ENCODE data around the gene PRIMPOL. TPM values are rescaled to one million over a fixed set of nuclear protein-coding genes. Genes with fewer than 3 reads are reported as not detected.

PRIMPOL gene
- total RNA-seq, 1 experiment from 2014 or later = 8.3 TPM

DNA sequence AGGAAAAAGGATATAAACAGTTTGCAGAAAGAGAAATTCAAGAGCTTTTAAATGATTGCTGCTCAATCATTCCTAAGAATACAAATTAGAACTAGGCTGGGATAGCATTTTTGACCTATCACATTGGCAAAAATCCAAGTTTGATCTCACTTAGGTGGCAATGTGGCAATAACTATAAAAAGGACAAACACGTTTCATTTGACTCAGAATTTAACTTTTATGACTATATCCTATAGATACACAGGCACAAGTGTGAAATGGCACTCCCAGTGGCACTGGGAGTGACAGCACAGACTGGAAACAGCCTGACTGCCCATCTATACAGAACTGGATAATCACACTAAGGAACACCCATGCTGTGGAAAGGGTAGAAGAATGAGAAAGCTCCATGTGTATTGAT, 73.3 kb downstream of the PRIMPOL start (continued):
- no peak for TF ChIP-seq FOXP1 (CRISPR knock-in tag; IDR thresholded peaks at IDR 0.05; ENCODE audit: borderline replicate concordance)
- TF ChIP-seq GABPB1 (CRISPR knock-in tag; IDR thresholded peaks at IDR 0.05) = no peak

DNA sequence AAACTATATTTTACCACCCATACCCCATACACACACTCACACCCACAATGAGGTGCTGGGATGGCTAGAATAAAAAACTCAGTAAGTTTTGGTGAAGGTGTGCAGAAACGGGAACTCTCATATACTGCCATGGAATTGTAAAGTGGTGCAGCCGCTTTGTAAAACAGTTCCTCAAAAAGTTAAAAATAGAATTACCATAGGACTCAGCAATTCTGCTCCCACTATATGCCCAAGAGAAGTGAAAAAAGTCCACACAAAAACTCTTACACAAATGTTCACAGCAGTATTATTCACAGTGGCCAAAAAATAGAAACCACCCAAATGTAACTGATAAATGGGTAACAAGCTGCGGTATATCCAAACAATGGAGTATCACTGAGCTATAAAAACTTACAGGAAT, 77.9 kb downstream of the PRIMPOL start:
- no peak for ATAC-seq
- ChIA-PET POLR2A (no interaction called here), CTCF (no interaction called here)
- no peak overlapping the region for H3K4me3 Mint-ChIP-seq
- H3K36me3 Mint-ChIP-seq = peaks cover 65% of the 10 kb centered on the region
- no peak for DNase-seq (ENCODE audit: low spot score)
- no peaks in the 10 kb centered on the region for H3K27me3 Mint-ChIP-seq (ENCODE audit: low read depth)
- no peaks in the 10 kb centered on the region for H3K9me3 Mint-ChIP-seq
- no peak overlapping the region for H3K27ac Mint-ChIP-seq
- TF ChIP-seq TCF7 (CRISPR knock-in tag; IDR thresholded peaks at IDR 0.05; ENCODE audit: low read depth) (no peak), SOX15 (CRISPR knock-in tag; IDR thresholded peaks at IDR 0.05) (no peak), RELA (CRISPR knock-in tag; IDR thresholded peaks at IDR 0.05; ENCODE audit: borderline replicate concordance) (no peak), TEAD4 (CRISPR knock-in tag; IDR thresholded peaks at IDR 0.05) (no peak), HMGA2 (CRISPR knock-in tag; IDR thresholded peaks at IDR 0.05) (no peak), ZNF416 (CRISPR knock-in tag; IDR thresholded peaks at IDR 0.05) (no peak), FOXJ3 (CRISPR knock-in tag; IDR thresholded peaks at IDR 0.05; ENCODE audit: borderline replicate concordance) (no peak), SP1 (CRISPR knock-in tag; conservative IDR thresholded peaks at IDR 0.05) (no peak), ZNF138 (CRISPR knock-in tag; conservative IDR thresholded peaks at IDR 0.05) (no peak), FOXK1 (CRISPR knock-in tag; IDR thresholded peaks at IDR 0.05) (no peak), ELF4 (CRISPR knock-in tag; IDR thresholded peaks at IDR 0.05; ENCODE audit: low read depth) (no peak)
- TF ChIP-seq, protein P1, sequence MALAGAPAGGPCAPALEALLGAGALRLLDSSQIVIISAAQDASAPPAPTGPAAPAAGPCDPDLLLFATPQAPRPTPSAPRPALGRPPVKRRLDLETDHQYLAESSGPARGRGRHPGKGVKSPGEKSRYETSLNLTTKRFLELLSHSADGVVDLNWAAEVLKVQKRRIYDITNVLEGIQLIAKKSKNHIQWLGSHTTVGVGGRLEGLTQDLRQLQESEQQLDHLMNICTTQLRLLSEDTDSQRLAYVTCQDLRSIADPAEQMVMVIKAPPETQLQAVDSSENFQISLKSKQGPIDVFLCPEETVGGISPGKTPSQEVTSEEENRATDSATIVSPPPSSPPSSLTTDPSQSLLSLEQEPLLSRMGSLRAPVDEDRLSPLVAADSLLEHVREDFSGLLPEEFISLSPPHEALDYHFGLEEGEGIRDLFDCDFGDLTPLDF (CRISPR knock-in tag; IDR thresholded peaks at IDR 0.05) = no peak
- TF ChIP-seq, protein P2, sequence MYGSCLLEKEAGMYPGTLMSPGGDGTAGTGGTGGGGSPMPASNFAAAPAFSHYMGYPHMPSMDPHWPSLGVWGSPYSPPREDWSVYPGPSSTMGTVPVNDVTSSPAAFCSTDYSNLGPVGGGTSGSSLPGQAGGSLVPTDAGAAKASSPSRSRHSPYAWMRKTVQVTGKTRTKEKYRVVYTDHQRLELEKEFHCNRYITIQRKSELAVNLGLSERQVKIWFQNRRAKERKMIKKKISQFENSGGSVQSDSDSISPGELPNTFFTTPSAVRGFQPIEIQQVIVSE (CRISPR knock-in tag; IDR thresholded peaks at IDR 0.05; ENCODE audit: borderline replicate concordance) = no peak
- TF ChIP-seq, protein P3, sequence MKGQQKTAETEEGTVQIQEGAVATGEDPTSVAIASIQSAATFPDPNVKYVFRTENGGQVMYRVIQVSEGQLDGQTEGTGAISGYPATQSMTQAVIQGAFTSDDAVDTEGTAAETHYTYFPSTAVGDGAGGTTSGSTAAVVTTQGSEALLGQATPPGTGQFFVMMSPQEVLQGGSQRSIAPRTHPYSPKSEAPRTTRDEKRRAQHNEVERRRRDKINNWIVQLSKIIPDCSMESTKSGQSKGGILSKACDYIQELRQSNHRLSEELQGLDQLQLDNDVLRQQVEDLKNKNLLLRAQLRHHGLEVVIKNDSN (CRISPR knock-in tag; IDR thresholded peaks at IDR 0.05) = no peak
- TF ChIP-seq, protein P4, sequence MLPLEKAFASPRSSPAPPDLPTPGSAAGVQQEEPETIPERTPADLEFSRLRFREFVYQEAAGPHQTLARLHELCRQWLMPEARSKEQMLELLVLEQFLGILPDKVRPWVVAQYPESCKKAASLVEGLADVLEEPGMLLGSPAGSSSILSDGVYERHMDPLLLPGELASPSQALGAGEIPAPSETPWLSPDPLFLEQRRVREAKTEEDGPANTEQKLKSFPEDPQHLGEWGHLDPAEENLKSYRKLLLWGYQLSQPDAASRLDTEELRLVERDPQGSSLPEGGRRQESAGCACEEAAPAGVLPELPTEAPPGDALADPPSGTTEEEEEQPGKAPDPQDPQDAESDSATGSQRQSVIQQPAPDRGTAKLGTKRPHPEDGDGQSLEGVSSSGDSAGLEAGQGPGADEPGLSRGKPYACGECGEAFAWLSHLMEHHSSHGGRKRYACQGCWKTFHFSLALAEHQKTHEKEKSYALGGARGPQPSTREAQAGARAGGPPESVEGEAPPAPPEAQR (CRISPR knock-in tag; IDR thresholded peaks at IDR 0.05) = no peak
- TF ChIP-seq, protein P5, sequence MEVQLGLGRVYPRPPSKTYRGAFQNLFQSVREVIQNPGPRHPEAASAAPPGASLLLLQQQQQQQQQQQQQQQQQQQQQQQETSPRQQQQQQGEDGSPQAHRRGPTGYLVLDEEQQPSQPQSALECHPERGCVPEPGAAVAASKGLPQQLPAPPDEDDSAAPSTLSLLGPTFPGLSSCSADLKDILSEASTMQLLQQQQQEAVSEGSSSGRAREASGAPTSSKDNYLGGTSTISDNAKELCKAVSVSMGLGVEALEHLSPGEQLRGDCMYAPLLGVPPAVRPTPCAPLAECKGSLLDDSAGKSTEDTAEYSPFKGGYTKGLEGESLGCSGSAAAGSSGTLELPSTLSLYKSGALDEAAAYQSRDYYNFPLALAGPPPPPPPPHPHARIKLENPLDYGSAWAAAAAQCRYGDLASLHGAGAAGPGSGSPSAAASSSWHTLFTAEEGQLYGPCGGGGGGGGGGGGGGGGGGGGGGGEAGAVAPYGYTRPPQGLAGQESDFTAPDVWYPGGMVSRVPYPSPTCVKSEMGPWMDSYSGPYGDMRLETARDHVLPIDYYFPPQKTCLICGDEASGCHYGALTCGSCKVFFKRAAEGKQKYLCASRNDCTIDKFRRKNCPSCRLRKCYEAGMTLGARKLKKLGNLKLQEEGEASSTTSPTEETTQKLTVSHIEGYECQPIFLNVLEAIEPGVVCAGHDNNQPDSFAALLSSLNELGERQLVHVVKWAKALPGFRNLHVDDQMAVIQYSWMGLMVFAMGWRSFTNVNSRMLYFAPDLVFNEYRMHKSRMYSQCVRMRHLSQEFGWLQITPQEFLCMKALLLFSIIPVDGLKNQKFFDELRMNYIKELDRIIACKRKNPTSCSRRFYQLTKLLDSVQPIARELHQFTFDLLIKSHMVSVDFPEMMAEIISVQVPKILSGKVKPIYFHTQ (CRISPR knock-in tag; IDR thresholded peaks at IDR 0.05) = no peak
- TF ChIP-seq, protein P6, sequence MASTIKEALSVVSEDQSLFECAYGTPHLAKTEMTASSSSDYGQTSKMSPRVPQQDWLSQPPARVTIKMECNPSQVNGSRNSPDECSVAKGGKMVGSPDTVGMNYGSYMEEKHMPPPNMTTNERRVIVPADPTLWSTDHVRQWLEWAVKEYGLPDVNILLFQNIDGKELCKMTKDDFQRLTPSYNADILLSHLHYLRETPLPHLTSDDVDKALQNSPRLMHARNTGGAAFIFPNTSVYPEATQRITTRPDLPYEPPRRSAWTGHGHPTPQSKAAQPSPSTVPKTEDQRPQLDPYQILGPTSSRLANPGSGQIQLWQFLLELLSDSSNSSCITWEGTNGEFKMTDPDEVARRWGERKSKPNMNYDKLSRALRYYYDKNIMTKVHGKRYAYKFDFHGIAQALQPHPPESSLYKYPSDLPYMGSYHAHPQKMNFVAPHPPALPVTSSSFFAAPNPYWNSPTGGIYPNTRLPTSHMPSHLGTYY (CRISPR knock-in tag; IDR thresholded peaks at IDR 0.05) = no peak
- H3K4me1 Mint-ChIP-seq = peaks cover 13% of the 10 kb centered on the region
